IMR-90 (cell line): Measurements from ENCODE around the gene CIDEC. TPM values are rescaled to one million over a fixed set of nuclear protein-coding genes. Genes with fewer than 3 reads are reported as not detected.

ENCODE experiments used
- ATAC-seq: fragments of 200-7000 bp; cut with Tn5 transposase; 2 replicates; pipeline ENCODE4 v1.9.1; 2020; ENCODE audit warnings: low read depth, mild to moderate bottlenecking, moderate library complexity
- BruUV-seq: library from RNA; stranded (reverse); fragments of 400-500 nt; replicated peaks from 2 replicates; lab custom pipeline; 2021; lab: Mats Ljungman, UMichigan
- CTCF ChIA-PET: fragments of 300-600 bp; formaldehyde crosslinking; extraction: SDS; loops from one replicate; lab custom pipeline; 2021; ENCODE audit warnings: antibody characterized with exemption; lab: Yijun Ruan, JAX
- POLR2A ChIA-PET: fragments of 300-600 bp; sonication (Branson Sonifier 250); formaldehyde crosslinking; loops from one replicate; lab custom pipeline; 2022; ENCODE audit warnings: antibody characterized with exemption; ENCODE audit not compliant: unreplicated experiment; lab: Charles Lee
- DNase-seq: peaks from one replicate; pipeline ENCODE4 v3.0.0; 2013
- H2AFZ ChIP-seq: replicated peaks from 2 replicates; pipeline ENCODE3; 2013; ENCODE audit warnings: low read length, mild to moderate bottlenecking; ENCODE audit not compliant: poor library complexity
- H2AK5ac ChIP-seq: 2 replicates; pipeline ENCODE4 v1.6.1; 2013; ENCODE audit warnings: low read depth, low read length, inconsistent platforms
- H2AK9ac ChIP-seq: replicated peaks from 2 replicates; pipeline ENCODE3; 2013; ENCODE audit warnings: mild to moderate bottlenecking, low read depth, low read length, moderate library complexity; ENCODE audit not compliant: poor library complexity
- H2BK120ac ChIP-seq: 2 replicates; pipeline ENCODE4 v1.6.1; 2013; ENCODE audit warnings: low read depth, low read length, inconsistent platforms
- H2BK15ac ChIP-seq: 3 replicates; pipeline ENCODE4 v1.6.1; 2013; ENCODE audit warnings: low read depth, low read length, inconsistent platforms
- H2BK20ac ChIP-seq: 2 replicates; pipeline ENCODE4 v1.6.1; 2013; ENCODE audit warnings: low read depth, mild to moderate bottlenecking, inconsistent platforms, low read length, moderate library complexity
- H2BK5ac ChIP-seq: 2 replicates; pipeline ENCODE4 v1.6.1; 2013; ENCODE audit warnings: mild to moderate bottlenecking, low read depth, low read length, inconsistent platforms; ENCODE audit not compliant: poor library complexity, severe bottlenecking
- H3K14ac ChIP-seq: replicated peaks from 2 replicates; pipeline ENCODE4 v1.6.1; 2013; ENCODE audit warnings: low read depth, low read length, inconsistent platforms
- H3K18ac ChIP-seq: 2 replicates; pipeline ENCODE4 v1.6.1; 2013; ENCODE audit warnings: low read depth, low read length, control low read depth
- H3K23ac ChIP-seq: 2 replicates; pipeline ENCODE4 v1.6.1; 2013; ENCODE audit warnings: low read depth, low read length, inconsistent platforms
- H3K27ac ChIP-seq: 2 replicates; pipeline ENCODE4 v1.5.1; 2013; ENCODE audit warnings: mild to moderate bottlenecking, control low read depth, low read length; ENCODE audit not compliant: insufficient read depth
- H3K27me3 ChIP-seq: 2 replicates; pipeline ENCODE4 v1.6.1; 2013; ENCODE audit warnings: low read length; ENCODE audit not compliant: control insufficient read depth, insufficient read depth
- H3K36me3 ChIP-seq: 2 replicates; pipeline ENCODE4 v1.6.1; 2013; ENCODE audit warnings: low read length, mixed read lengths; ENCODE audit not compliant: control insufficient read depth, insufficient read depth
- H3K4ac ChIP-seq: 2 replicates; pipeline ENCODE4 v1.6.1; 2013; ENCODE audit warnings: low read depth, low read length, inconsistent platforms
- H3K4me1 ChIP-seq: 2 replicates; pipeline ENCODE4 v1.6.1; 2013; ENCODE audit warnings: low read length, mixed read lengths; ENCODE audit not compliant: control insufficient read depth, insufficient read depth
- H3K4me2 ChIP-seq: 2 replicates; pipeline ENCODE4 v1.6.1; 2013; ENCODE audit warnings: low read depth, mild to moderate bottlenecking, control low read depth, low read length, moderate library complexity
- H3K4me3 ChIP-seq: 2 replicates; pipeline ENCODE4 v1.5.1; 2013; ENCODE audit warnings: low read depth, mild to moderate bottlenecking, control low read depth, low read length, moderate library complexity; ENCODE audit not compliant: insufficient read depth
- H3K56ac ChIP-seq: 2 replicates; pipeline ENCODE4 v1.6.1; 2013; ENCODE audit warnings: low read length, inconsistent platforms; ENCODE audit not compliant: insufficient read depth; ENCODE audit errors: extremely low read depth
- H3K79me1 ChIP-seq, 2 experiments: 2 replicates each; pipeline ENCODE4 v1.6.1; 2013; ENCODE audit warnings: low read length in 2 of 2, inconsistent platforms in 1 of 2, low read depth in 1 of 2
- H3K9ac ChIP-seq: 2 replicates; pipeline ENCODE4 v1.6.1; 2013; ENCODE audit warnings: low read depth, low read length, control low read depth
- H3K9me1 ChIP-seq: 2 replicates; pipeline ENCODE4 v1.6.1; 2013; ENCODE audit warnings: low read length, inconsistent platforms; ENCODE audit not compliant: insufficient read depth
- H3K9me3 ChIP-seq: 2 replicates; pipeline ENCODE4 v1.6.1; 2013; ENCODE audit warnings: low read length; ENCODE audit not compliant: control insufficient read depth, insufficient read depth
- H4K20me1 ChIP-seq: 2 replicates; pipeline ENCODE4 v1.6.1; 2013; ENCODE audit warnings: low read length, inconsistent platforms; ENCODE audit not compliant: insufficient read depth
- H4K5ac ChIP-seq: 2 replicates; pipeline ENCODE4 v1.6.1; 2013; ENCODE audit warnings: mild to moderate bottlenecking, low read depth, low read length, control low read depth
- H4K8ac ChIP-seq, 2 experiments: 2 replicates each; pipeline ENCODE4 v1.6.1; 2013; ENCODE audit warnings: low read depth in 2 of 2, low read length in 2 of 2, control low read depth in 1 of 2, inconsistent platforms in 1 of 2
- H4K91ac ChIP-seq: 2 replicates; pipeline ENCODE4 v1.6.1; 2013; ENCODE audit warnings: low read depth, low read length, inconsistent platforms; ENCODE audit not compliant: insufficient read depth
- BHLHE40 ChIP-seq: fragments of 150-350 bp; IDR thresholded peaks from 2 replicates; pipeline ENCODE4 v1.6.1; 2016; ENCODE audit warnings: mild to moderate bottlenecking, low read depth, low read length
- CTCF ChIP-seq: conservative IDR thresholded peaks from 2 replicates; pipeline ENCODE4 v1.5.1; 2012; ENCODE audit warnings: mild to moderate bottlenecking, low read depth, low read length, improper control_type of control experiment
- MXI1 ChIP-seq: IDR thresholded peaks from 2 replicates; pipeline ENCODE4 v1.6.1; 2012; ENCODE audit warnings: low read depth, mild to moderate bottlenecking, low read length, moderate library complexity, borderline replicate concordance
- SMC3 ChIP-seq: fragments of 150-350 bp; IDR thresholded peaks from 2 replicates; pipeline ENCODE4 v1.6.1; 2016; ENCODE audit warnings: low read depth, mild to moderate bottlenecking, antibody characterized with exemption, low read length, moderate library complexity
- WGBS, 2 experiments: methylation state at CpG; one replicate each; pipeline versions ENCODE4 v1.1.5 to v1.1.7; 2013; ENCODE audit warnings: missing lambda C conversion rate in 2 of 2; ENCODE audit not compliant: insufficient read length in 1 of 2; ENCODE audit errors: extremely low coverage in 2 of 2; 5-methylcytosine and 5-hydroxymethylcytosine counted together
- dilution Hi-C: fragments of 300-500 bp; cut with HindIII; formaldehyde crosslinking; loops from one replicate; pipeline ENCODE4 v1.14.3; 2018; ENCODE audit warnings: low sequenced_read_pairs; ENCODE audit not compliant: unreplicated experiment
- in situ Hi-C: fragments of 300-500 bp; cut with MboI; formaldehyde crosslinking; loops from 3 replicates; pipeline ENCODE4 v1.14.3; 2019; ENCODE audit warnings: low sequenced_read_pairs, inconsistent platforms, mixed read lengths
- intact Hi-C: fragments of 100-400 bp; cut with micrococcal nuclease; formaldehyde crosslinking; loops from 2 replicates; pipeline ENCODE4 v1.10.0; 2022
- polyA plus RNA-seq, 3 experiments: library from polyadenylated mRNA; depleted of rRNA; stranded (reverse); fragments of >200 nt; gene quantifications; 2 replicates each; pipeline ENCODE4 v1.2.3, GENCODE V29; 2012; ENCODE audit warnings: low replicate concordance in 1 of 3
- total RNA-seq: library from RNA; depleted of rRNA; stranded (reverse); fragments of >200 nt; gene quantifications from 2 replicates; pipeline ENCODE4 v1.2.3, GENCODE V29; 2012

Gene CIDEC
- total and polyA plus RNA-seq, 2 of the 4 experiments (the other 2 are of a cell fraction): 0.09 TPM; not detected in 1

DNA sequence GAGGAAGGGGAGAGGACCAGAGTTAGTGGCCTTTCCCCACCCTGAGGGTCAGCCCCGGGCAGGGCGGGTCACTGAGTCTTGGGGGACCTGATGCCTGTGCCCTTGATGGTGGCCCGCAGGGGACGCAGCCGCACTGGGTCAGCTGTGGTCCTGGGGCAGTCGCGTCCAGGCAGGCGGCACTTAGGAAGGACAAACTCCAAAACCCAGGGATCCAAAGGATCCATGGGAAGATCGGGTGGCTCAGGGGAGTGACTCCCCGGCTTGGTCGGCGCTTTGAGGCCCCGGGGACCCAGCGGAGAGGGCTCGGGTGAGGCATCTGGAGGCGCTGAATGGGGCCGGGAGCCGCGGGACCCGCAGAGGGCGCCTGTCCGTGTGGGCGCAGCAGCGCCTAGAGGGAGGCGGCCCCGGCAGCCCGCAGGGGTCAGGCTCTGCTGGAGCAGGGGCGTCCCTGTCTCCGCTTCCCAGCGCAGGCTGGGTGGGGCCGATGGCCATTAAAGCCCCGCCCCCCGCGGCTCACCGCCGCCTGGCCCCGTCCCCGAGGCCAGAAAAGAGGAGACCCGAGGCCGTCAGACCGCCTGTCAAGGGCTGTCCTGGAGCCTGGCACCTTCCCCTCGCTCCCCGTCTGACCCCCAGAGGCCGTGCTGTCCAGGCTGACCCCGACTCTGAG is 17.5 kb downstream of the CIDEC start:
- no TSS peak for BruUV-seq
- Histone ChIP-seq H2BK120ac (peak overlapping the region; percentile 68; the same call in 1 of the 2 replicates), H4K5ac (peak overlapping the region; percentile 20; the same call in 1 of the 2 replicates), H2AK9ac (peak overlapping the region; percentile 70), H3K9me3 (no peaks in the 10 kb centered on the region), H3K9ac (no peak overlapping the region), H2BK20ac (no peak overlapping the region), H2AK5ac (peak overlapping the region; percentile 28; the same call in 1 of the 2 replicates), H3K4me1 (peaks cover 9% of the 10 kb centered on the region), H3K18ac (no peak overlapping the region; the same call in 1 of the 2 replicates), H3K4ac (peak overlapping the region; percentile 75), H3K14ac (no peak overlapping the region), H4K8ac (peak overlapping the region; percentile 31 to 65; a peak in 2 of 4 replicates), H3K4me2 (no peak overlapping the region), H3K23ac (no peak overlapping the region), H2BK5ac (no peak overlapping the region), H3K36me3 (no peaks in the 10 kb centered on the region), H4K20me1 (no peaks in the 10 kb centered on the region), H3K79me1 (no peaks in the 10 kb centered on the region), H3K4me3 (no peak overlapping the region), H3K9me1 (0 out of 2 replicates have a peak, but pooled peaks cover 3% of the 10 kb centered on the region), H2BK15ac (no peak overlapping the region; the same call in 2 of the 3 replicates), H4K91ac (no peak overlapping the region), H3K27ac (no peak overlapping the region), H3K56ac (no peak overlapping the region), H2AFZ (peak overlapping the region; percentile 92), H3K27me3 (no peaks in the 10 kb centered on the region; the same call in 1 of the 2 replicates)
- CTCF ChIA-PET: no interaction called here
- ATAC-seq (peak; percentile 70), DNase-seq (no peak)
- TF ChIP-seq SMC3 (0 out of 2 replicates have a peak, but pooled peaks have one; percentile 7), CTCF (peak; percentile 20; the same call in 1 of the 2 replicates), MXI1 (no peak), BHLHE40 (no peak)
- intact Hi-C loops: no loop called here
- dilution Hi-C loops: no loop called here
- in situ Hi-C loops: no loop called here
- POLR2A ChIA-PET: no interaction called here
- whole genome bisulfite sequencing, 2 experiments: 27% methylated on average over 21 of the region's 45 CpGs; no CpG with 5 or more reads in 1 of the 2 experiments
